GM21619 (cell line): ENCODE data around the gene SUPT20HL2.
A peak's percentile ranks its signal among the peaks of the same experiment; 100 is the strongest.
"Not testable (repeated sequence)": the region's sequence is repeated elsewhere in the genome, so short reads cannot be mapped to it uniquely, and the experiment has no call there.

Experiments used
- ATAC-seq: cut with Tn5 transposase; IDR thresholded peaks from one replicate; pipeline ENCODE4 v1.9.1; 2021; ENCODE audit not compliant: unreplicated experiment

Gene SUPT20HL2

GRCh38 chrX:24314019-24314635, at the start of gene SUPT20HL2:
SUPT20HL2 (minus strand) TSS chrX:24314069; CDS start chrX:24313315, 754 bp downstream.
- no peak for ATAC-seq

DNA sequence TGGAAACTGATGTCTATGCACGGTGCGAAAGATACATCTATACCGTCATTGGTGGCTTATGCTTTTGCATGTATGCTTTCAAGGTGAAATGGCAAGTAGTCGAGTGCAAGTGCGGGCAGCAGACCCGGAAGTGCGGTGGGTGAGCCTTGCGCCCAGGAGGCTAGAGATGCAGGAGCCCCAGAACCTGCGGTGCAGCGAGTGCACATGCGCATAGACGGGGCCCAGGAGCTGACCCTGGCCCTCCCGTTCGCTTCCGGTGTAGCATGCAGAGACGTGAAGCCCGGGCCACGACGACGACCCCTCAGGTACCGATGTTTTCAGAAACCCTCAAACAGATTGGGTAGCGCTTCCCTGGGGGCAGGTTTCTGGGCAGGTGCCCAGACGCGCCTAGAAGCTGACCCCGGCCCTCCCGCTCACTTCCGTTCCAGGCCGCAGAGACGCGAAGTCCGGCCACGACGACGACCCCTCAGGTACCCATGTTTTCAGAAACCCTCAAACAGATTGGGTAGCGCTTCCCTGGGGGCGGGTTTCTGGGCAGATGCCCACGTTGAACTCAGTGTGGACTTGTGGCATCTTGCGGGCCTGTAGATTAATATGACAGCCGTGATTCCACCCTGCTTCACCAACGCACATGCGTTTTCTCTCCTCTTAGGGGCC, 48.3 kb upstream of the SUPT20HL2 start:
- ATAC-seq: not testable (repeated sequence)

DNA sequence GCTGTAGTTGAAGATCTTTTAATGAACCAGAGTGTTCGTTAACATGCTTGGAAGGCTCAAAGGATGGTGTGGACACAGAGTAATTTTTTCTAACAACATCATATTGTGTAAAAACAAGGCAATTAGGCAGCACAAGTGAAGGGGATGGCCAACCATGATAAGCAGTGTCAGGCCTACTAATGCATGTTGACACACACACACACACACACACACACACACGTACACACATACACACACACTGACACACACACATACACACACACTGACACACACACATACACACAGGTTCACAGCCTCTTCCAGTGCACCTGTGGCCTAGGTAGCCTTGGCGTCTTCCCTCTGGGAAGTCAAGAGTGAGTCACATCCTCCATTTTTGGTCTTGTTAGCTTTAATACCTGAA, 46.4 kb upstream of the SUPT20HL2 start, which contains the start of gene SUPT20HL1:
SUPT20HL1 (plus strand) TSS at position 368 of the 400 bp plus-strand sequence. CDS start 2,122 bp downstream, outside the sequence.
- no peak for ATAC-seq

DNA sequence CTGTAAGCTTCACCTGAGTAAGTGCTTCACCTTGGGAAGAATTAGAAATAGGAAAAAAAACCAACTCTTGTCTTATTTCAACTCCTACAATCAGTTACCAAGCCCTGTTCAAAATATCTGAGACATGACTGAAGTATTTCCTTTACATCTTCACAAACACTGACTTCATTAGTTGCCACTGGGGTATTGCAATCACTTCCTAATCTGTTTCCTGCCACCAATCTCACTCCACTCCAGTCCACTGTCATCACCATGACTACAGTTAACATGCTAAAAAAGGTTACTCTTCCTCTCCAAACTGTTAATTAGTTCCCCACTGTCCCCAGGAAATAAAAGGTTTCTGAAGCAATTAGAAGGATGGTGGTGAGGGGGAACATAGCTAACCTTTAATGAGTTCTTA, 43.2 kb upstream of the SUPT20HL2 start:
- ATAC-seq: no peak

DNA sequence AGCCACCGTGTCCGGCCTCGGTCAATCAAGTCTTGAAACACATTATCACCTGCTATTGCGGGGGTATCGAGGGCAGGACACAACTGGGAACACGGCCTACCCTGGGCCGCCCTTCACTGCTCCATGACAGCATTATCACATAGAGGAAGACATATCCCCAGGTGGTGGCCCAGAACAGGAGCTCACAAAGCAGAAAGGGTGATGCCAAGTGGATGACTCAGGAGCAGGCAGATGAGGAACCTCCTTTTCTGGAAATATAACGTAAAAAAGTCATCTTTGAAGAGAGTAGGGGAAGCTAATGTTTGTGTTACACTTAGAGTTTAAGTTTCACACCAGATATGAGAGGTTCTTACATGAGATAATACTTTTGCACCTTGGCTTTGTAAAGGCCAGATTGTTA, 41.2 kb upstream of the SUPT20HL2 start:
- no peak for ATAC-seq

DNA sequence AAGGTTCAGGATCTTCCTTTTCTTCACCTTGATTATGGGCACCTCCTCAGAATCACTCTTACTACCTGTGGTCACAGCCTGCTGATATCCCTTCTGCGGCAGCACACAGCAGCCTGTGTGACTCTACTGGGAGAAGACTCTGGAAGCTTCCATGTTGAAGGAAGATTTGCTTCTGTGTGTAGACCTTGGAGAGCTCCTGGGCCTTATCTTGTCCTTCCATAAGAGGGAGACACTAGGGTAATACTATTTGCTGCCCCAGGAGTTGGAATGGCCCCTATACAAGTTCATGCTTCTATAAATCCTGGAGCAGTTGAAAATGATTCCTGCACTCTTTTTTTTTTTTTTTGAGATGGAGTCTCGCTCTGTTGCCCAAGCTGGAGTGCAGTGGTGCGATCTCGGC, 36.3 kb upstream of the SUPT20HL2 start:
- no peak for ATAC-seq

GRCh38 chrX:24347881-24348280, 34.0 kb upstream of the SUPT20HL2 start:
- ATAC-seq: no peak

DNA sequence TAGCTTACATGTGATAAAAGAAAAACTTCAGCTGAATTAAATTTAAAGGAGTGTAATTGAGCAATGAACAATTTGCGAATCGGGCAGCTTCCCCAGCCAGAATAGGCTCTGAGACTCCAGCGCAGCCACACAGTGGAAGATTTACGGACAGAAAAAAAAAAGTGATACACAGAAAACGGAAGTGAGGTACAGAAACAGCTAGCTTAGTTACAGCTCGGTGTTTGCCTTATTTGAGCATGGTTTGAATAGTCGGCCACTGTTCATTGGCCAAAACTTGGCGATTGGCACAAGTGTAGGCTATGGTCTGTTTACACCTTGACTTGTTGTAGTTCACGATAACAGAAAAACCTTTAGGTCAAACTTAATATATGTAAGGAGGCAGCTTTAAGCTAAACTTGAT, 29.9 kb upstream of the SUPT20HL2 start:
- peak; percentile 67 for ATAC-seq

GRCh38 chrX:24341795-24342194, 27.9 kb upstream of the SUPT20HL2 start:
- no peak for ATAC-seq

GRCh38 chrX:24340501-24340900, 26.6 kb upstream of the SUPT20HL2 start:
- ATAC-seq: no peak

DNA sequence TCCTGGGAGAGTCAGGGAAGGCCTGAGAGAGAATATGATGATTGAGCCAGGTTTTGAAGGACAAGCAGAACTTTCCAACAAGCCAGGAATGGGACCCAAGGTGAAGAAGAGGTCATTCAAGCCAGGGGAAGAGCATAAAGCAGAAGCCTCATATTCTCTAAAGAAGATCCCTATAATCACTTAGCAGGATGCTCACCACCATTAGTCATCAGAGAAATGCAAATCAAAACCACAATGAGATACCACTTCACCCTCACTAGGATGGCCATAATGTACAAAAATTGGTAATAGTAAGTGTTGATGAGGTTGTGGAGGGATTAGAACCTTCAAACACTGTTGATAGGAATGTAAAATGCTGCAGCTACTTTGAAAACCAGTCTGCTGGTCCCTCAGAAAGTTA, 26.0 kb upstream of the SUPT20HL2 start:
- no peak for ATAC-seq

- ATAC-seq: no peak
These were observed 22.0 kb upstream of the SUPT20HL2 start for GRCh38 chrX:24335871-24336270.

- no peak for ATAC-seq
These were observed 20.6 kb upstream of the SUPT20HL2 start for GRCh38 chrX:24334461-24334860.

- ATAC-seq: no peak
These were observed 19.5 kb upstream of the SUPT20HL2 start for GRCh38 chrX:24333371-24333770.

DNA sequence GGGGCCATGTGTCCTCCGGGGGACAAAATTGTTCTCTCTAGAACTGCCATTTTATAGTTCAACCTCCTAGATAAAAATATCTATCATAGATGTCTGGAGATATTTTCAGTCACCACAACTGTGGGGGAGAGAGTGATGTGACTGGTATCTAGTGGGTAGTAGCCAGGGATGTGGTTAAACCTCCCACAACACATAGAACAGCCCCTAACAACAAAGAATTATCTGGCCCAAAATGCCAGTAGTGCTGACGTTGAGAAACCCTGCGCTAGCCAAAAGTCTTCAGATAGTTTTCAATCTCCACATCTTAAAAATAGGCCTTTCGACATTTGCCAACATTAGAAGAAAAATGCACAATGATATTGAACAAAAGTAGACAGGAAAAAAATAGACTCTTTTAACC, 19.0 kb upstream of the SUPT20HL2 start:
- ATAC-seq: no peak

DNA sequence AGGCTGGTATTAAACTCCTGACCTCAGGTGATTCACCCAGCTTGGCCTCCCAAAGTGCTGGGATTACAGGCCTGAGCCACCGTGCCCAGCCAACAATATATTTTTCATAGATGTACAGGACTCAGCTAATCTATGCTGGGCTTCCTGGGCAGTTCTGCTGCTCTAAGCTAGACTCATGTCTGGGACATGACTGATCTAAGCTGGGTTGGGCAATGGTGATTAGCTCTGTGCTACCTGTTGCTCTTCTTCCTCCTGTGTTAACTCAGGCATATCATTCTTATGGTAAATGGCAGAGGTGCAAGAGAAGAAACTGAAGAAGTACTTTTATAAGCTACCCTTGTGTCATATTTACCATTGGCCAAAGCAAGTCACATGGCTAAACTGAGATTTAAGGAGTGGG, 11.4 kb upstream of the SUPT20HL2 start:
- no peak for ATAC-seq

DNA sequence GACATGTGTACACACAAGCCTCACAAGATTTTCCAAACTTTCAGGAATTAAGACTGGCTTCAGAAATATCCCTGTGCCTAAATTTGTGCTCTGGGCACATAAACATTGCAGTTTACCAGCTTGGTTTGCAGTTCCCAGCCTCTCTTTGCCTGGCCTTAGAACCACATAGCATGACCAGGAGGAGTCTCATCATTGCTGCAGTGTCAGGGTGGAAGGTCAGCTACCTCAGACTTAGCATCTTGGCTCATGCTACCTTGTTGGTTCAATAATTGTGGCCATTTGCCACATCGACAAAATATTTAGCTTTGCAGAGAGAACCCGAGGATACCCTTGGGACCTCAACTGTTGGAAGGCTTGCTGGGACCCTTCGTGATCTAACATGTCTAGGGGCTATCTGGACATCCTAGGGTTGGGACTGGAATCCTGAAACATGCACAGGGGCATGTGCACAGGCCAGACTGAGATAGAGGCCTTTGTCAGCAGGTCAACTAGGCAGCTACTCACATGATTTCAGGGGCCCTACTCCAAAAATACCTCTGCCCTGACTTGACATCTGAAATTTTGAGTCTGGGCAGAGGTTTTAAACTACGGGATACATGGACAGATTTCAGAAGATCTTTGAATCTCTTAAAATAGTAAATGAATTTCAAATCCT, 8.0 kb upstream of the SUPT20HL2 start:
- no peak for ATAC-seq

- no peak for ATAC-seq
These were observed 3.7 kb upstream of the SUPT20HL2 start for GRCh38 chrX:24317567-24317966.

GRCh38 chrX:24316111-24316510, 2.2 kb upstream of the SUPT20HL2 start:
- ATAC-seq: no peak

- ATAC-seq: not testable (repeated sequence)
These were observed 1.6 kb downstream of the SUPT20HL2 start for GRCh38 chrX:24312249-24312607.

DNA sequence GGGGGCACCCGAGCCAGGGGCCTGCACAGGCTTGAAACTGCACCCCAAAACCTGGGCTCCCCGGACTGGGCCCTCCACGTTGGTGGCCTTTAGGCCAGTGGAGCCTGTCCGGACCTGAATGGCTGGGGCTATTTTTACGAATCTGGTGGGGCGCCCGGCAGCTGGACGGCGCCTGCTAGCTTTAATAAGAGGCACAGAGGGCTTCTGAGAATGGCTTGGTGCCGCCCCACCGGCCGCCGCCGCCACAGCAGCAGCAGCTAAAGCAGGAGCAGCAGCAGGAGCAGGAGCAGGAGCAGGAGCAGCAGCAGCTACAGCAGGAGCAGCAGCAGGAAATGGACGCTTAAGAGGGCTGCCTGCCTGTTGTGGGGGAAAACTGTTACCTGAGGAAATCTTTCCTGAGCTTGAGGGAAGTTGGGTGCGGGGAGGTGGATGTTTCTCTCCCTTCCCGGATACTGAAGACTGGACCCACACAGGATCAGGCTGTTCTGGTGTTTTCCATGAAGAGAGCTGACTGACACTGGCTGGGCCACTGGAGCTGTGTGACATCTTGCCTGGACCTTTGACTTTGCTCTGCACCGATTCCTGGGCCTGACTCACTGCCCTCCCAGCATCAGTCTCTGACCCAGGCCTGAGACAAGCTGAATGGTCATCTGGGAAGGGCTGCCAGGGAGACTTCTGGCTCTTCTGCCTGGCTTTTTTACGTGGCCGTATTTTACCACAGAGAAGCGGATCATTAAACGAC, 2.2 kb downstream of the SUPT20HL2 start:
- ATAC-seq: not testable (repeated sequence)

DNA sequence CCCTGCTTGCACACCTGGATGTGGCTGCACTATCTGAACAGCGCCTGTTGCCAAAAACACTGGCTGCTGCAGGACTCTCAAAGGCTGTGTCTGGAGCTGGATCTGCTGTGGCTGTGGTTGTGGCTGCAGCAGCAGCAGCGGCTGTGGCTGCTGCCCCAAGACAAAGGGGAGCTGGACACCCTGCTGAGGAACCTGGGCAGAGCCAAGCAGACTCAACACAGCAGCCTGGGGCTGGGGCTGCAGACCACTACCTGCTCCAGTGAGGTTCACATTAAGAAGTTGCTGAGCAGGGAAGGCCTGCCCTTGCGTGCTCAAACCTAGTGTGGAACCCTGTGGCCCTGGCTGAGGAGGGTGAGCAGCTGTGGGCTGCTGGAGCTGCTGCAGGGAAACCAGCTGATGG, 3.0 kb downstream of the SUPT20HL2 start:
- not testable (repeated sequence) for ATAC-seq
